NCI-H1436 treated with DMSO at 0.1 percent for 48 hours (cell line): ENCODE measurements around the gene EHMT2.
A peak's percentile ranks its signal among the peaks of the same experiment; 100 is the strongest.
"Not testable (repeated sequence)": the region's sequence is repeated elsewhere in the genome, so short reads cannot be mapped to it uniquely, and the experiment has no call there.

Experiments
- DNase-seq: peaks from one replicate; lab custom pipeline; 2025; lab: John Stamatoyannopoulos, UW

EHMT2 gene

GRCh38 chr6:31870385-31870921, 27.0 kb downstream of the EHMT2 start:
- DNase-seq = no peak

GRCh38 chr6:31869343-31869742, 28.2 kb downstream of the EHMT2 start:
- no peak for DNase-seq

GRCh38 chr6:31868658-31868971, 28.9 kb downstream of the EHMT2 start:
- DNase-seq = not testable (repeated sequence)

- DNase-seq = no peak
Measured at GRCh38 chr6:31865205-31866118, 32.0 kb downstream of the EHMT2 start.

GRCh38 chr6:31864818-31865204, 32.7 kb downstream of the EHMT2 start:
- no peak for DNase-seq

- DNase-seq = not testable (repeated sequence)
Measured at GRCh38 chr6:31864123-31864562, 33.4 kb downstream of the EHMT2 start.

- DNase-seq = peak; percentile 99
Measured at GRCh38 chr6:31862344-31863235, 34.9 kb downstream of the EHMT2 start, which contains the start of gene NEU1. TSS of gene NEU1 (minus strand) at chr6:31862821. CDS start at chr6:31862776, 45 bp downstream.

- DNase-seq = no peak
Measured at GRCh38 chr6:31861919-31862343, 35.6 kb downstream of the EHMT2 start.

- no peak for DNase-seq
Measured at GRCh38 chr6:31861150-31861549, 36.3 kb downstream of the EHMT2 start.

- DNase-seq = no peak
Measured at GRCh38 chr6:31860349-31860748, 37.1 kb downstream of the EHMT2 start.

GRCh38 chr6:31859923-31860322, 37.6 kb downstream of the EHMT2 start:
- DNase-seq = no peak

- DNase-seq = no peak
Measured at GRCh38 chr6:31858707-31859106, 38.8 kb downstream of the EHMT2 start.

GRCh38 chr6:31857774-31858173, 39.7 kb downstream of the EHMT2 start:
- not testable (repeated sequence) for DNase-seq

GRCh38 chr6:31851980-31852718, 45.3 kb downstream of the EHMT2 start:
- not testable (repeated sequence) for DNase-seq

GRCh38 chr6:31851485-31851832, 46.0 kb downstream of the EHMT2 start:
- no peak for DNase-seq

- no peak for DNase-seq
Measured at GRCh38 chr6:31850765-31851484, 46.6 kb downstream of the EHMT2 start.

- no peak for DNase-seq
Measured at GRCh38 chr6:31847276-31847978, 50.1 kb downstream of the EHMT2 start.

- DNase-seq = no peak
Measured at GRCh38 chr6:31844507-31844906, 53.0 kb downstream of the EHMT2 start.

- DNase-seq = no peak
Measured at GRCh38 chr6:31842053-31842452, 55.4 kb downstream of the EHMT2 start.

- DNase-seq = not testable (repeated sequence)
Measured at GRCh38 chr6:31839779-31840126, 57.7 kb downstream of the EHMT2 start.

GRCh38 chr6:31838968-31839367, 58.5 kb downstream of the EHMT2 start:
- DNase-seq = no peak
